Stomach smooth muscle (tissue), 2 donors: ENCODE measurements around the gene FRMD4B.

ENCODE experiments used
- H3K27ac ChIP-seq: one replicate; pipeline ENCODE4 v1.7.0; 2013; ENCODE audit warnings: mild to moderate bottlenecking, low read length, inconsistent platforms
- H3K27me3 ChIP-seq, 2 donors: one replicate each; pipeline ENCODE4 v1.7.0; 2013; ENCODE audit warnings: low read length in 2 of 2; ENCODE audit not compliant: insufficient read depth in 2 of 2, control insufficient read depth in 1 of 2
- H3K36me3 ChIP-seq, 2 donors: one replicate each; pipeline ENCODE4 v1.7.0; 2013; ENCODE audit warnings: low read length in 2 of 2; ENCODE audit not compliant: control insufficient read depth in 2 of 2, insufficient read depth in 2 of 2
- H3K4me1 ChIP-seq: one replicate; pipeline ENCODE4 v1.7.0; 2013; ENCODE audit warnings: low read length; ENCODE audit not compliant: control insufficient read depth, insufficient read depth
- H3K4me3 ChIP-seq, 2 donors: one replicate each; pipeline ENCODE4 v1.7.0; 2013; ENCODE audit warnings: low read length in 2 of 2
- H3K9ac ChIP-seq, 2 donors: one replicate each; pipeline ENCODE4 v1.7.0; 2013; ENCODE audit warnings: low read length in 2 of 2, mild to moderate bottlenecking in 1 of 2
- H3K9me3 ChIP-seq, 2 donors: one replicate each; pipeline ENCODE4 v1.7.0; 2013; ENCODE audit warnings: low read length in 2 of 2; ENCODE audit not compliant: control insufficient read depth in 2 of 2
- donor health status: healthy.
- donor health status: Pancreatic carcinoma.

Gene FRMD4B

DNA sequence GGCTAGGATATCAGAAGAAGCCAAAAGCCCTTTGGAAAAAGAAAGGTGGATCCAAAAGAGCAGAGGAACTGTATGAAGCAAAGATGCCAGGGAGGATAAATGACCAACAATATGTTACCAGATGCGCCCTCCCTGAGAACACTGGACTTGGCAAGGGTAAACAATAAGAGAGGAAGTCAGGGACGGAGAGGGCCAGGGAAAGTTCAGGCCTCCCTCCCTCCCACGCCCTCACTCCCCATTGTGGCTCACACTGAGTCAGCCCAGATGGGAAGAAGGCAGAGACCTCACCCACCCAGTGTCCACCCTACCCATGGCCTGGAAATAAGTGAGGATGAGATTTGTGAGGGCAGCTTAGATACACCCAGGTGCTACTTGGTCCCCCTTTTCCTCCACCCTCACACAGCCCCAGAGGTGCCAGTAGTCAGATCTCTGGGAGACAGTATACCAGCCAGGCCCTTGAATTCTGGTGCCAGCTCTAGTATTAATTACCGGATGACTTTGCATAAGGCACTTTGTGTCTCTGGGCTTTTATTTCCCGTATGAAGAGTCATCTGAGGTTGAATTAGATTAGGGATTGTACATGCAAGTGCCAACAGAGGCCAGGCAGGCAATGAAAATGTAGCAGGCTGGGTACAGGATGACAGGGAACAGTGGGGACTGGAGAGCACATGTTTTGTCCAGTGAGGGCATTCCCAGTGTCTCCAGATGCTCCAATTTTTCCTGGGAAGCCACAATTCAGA is 35.1 kb upstream of the FRMD4B start:
- Histone ChIP-seq H3K9me3 (no peaks in the 10 kb centered on the region), H3K27me3 (peaks cover 0 to 2% of the 10 kb centered on the region in 2 donors), H3K4me1 (no peaks in the 10 kb centered on the region), H3K27ac (no peak overlapping the region), H3K36me3 (no peaks in the 10 kb centered on the region), H3K4me3 (no peak overlapping the region), H3K9ac (no peak overlapping the region)

DNA sequence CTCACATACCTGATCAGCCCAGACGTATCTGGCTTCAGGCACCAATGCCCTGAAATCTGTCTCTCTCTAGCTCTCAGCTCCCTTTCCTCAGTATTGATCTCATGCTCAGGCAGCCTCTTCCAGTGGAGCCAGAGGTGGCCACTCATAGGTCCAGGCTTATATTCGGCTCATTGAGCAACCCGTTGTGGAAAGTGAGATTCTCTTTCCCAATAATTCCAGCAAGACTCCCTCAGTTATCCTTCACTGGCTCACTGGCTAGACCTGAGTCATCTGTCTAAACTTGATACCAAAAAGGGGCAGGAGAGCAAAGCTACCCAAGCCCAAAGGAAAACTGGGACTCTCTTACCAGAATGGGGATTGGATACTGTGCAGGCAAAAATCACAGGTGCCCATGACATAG is 33.4 kb upstream of the FRMD4B start:
- no peak overlapping the region for H3K27ac ChIP-seq
- H3K4me3 ChIP-seq, result no peak overlapping the region
- no peak overlapping the region for H3K9ac ChIP-seq
- H3K4me1 ChIP-seq, result no peaks in the 10 kb centered on the region
- H3K36me3 ChIP-seq, result no peaks in the 10 kb centered on the region
- H3K9me3 ChIP-seq, result no peaks in the 10 kb centered on the region
- peaks cover 0 to 2% of the 10 kb centered on the region in 2 donors for H3K27me3 ChIP-seq

DNA sequence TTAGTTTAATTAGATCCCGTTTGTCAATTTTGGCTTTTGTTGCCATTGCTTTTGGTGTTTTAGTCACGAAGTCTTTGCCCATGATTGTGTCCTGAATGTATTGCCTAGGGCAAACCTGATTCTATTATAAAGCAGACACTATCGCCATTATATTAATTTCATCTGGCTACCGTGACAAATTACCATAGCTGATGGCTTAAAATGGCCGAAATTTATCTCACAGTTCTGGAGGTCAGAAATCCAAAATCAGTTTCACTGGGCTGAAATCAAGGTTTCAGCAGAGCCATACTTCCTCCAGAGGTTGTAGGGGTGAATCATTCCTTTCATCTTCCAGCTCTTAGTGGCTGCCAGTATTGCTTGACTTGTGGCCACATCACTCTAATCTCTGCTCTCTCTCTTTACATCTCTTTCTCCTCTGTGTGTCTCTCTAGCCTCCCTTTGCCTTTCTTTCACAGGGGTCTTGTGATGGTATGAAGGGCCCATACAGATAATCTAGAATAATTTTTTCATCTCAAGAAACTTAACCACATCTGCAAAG is 31.7 kb upstream of the FRMD4B start:
- H3K9me3 ChIP-seq, result no peaks in the 10 kb centered on the region
- H3K27ac ChIP-seq, result no peak overlapping the region
- no peaks in the 10 kb centered on the region for H3K4me1 ChIP-seq
- no peaks in the 10 kb centered on the region for H3K36me3 ChIP-seq
- H3K4me3 ChIP-seq, result no peak overlapping the region
- H3K9ac ChIP-seq, result no peak overlapping the region
- H3K27me3 ChIP-seq, result peaks cover 0 to 2% of the 10 kb centered on the region in 2 donors

DNA sequence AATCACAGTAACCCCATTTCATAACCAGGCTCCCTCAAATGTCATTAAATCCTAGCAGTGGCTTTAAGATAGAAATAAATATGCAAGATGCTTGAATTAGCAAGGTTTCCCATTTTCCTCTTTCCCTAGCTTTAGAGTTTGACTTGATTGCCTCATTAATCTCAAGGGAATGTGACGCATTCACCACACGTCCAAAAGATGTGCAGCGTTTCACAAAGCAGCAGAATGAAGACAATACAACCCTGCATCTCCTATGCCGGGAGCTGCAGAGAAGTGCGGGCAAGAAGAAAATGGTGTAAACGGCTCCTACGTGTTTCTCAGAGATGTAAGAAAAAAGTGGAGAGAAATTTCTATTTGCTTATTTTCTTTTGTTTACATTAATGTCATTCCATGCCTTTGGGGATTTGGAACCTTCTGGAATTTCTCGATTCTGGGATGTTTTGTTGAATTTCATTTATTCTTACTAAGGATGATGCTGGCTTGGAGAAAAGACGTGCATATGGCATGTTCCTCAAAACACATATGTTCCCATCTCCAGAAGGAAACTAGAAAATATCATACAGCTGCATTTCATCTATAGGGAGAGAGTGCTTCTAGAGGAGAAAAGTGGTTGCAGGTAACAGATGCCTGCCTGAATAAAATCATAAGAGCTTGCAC is 27.8 kb upstream of the FRMD4B start:
- Histone ChIP-seq H3K27ac (no peak overlapping the region), H3K27me3 (no peaks in the 10 kb centered on the region), H3K9ac (no peak overlapping the region), H3K9me3 (no peaks in the 10 kb centered on the region), H3K4me1 (no peaks in the 10 kb centered on the region), H3K36me3 (no peaks in the 10 kb centered on the region), H3K4me3 (no peak overlapping the region)

DNA sequence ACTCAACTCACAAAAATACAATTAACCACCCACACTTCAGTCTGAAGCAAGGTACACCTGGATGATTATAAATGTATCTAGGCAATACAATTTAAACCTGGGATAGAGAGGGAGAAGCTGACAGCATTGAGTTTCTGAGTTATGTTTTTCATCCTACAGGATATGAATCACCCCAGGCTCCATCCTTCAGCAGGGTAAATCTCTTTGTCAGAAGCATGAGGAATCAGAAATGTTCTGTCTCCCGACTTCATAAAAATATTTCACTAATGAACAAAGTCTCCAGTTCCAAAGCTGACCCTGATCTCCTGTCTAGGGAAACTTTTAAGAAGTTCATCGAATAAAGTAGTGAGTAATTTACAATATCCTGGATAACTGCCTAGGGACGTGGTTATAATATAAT is 25.5 kb upstream of the FRMD4B start:
- H3K27me3 ChIP-seq, result no peaks in the 10 kb centered on the region
- H3K4me3 ChIP-seq, result no peak overlapping the region
- H3K9ac ChIP-seq, result no peak overlapping the region
- no peaks in the 10 kb centered on the region for H3K36me3 ChIP-seq
- no peaks in the 10 kb centered on the region for H3K4me1 ChIP-seq
- H3K27ac ChIP-seq, result no peak overlapping the region
- H3K9me3 ChIP-seq, result no peaks in the 10 kb centered on the region

DNA sequence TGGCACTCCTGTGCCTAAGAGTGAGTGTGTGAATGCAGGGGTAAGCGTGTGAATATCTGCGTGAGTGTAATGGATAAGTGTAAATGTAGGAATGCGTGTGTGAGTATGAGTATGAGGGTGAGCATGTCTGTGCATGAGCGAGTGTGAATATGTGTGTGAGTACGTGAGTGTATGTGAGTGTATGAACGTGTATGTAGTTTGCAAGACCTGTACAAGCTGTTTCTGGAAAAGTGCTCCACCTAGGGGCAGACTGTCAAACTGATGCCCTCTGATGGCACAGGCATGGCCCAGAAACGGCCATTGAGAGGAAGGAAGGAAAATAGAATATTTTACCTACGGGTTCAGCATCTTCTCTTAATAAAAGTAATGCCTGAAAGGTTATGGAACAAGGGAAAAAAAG is 24.4 kb upstream of the FRMD4B start:
- H3K4me3 ChIP-seq, result peak overlapping the region in 1 of 2 donors; percentile 35

DNA sequence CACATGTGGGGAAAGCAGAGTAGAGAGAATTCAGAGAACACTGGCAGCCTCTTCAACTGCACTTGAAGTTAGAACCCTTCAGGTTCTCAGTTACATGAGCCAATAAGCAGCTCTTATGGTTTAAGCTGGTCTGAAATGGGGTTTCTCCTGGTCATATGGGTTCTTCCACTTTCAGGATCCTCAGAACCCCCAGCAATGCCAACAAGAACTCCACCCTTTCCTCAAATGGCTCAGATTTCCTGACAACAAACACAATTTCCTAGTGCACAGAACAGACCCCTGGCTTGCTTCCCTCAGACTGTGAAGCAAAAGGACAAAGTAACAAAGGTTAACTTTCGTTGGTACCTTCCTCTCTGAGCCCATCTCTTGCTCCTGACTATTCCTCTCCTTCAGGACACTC is 23.9 kb upstream of the FRMD4B start:
- Histone ChIP-seq H3K9me3 (no peaks in the 10 kb centered on the region), H3K4me3 (peak overlapping the region in 1 of 2 donors; percentile 35), H3K9ac (no peak overlapping the region), H3K4me1 (no peaks in the 10 kb centered on the region), H3K36me3 (no peaks in the 10 kb centered on the region), H3K27me3 (no peaks in the 10 kb centered on the region), H3K27ac (peak overlapping the region; percentile 11)

More for the DNA sequence above, 24.4 kb upstream of the FRMD4B start:
- no peaks in the 10 kb centered on the region for H3K27me3 ChIP-seq
- no peak overlapping the region for H3K9ac ChIP-seq
- H3K4me1 ChIP-seq, result no peaks in the 10 kb centered on the region
- H3K36me3 ChIP-seq, result no peaks in the 10 kb centered on the region
- H3K27ac ChIP-seq, result no peak overlapping the region
- H3K9me3 ChIP-seq, result no peaks in the 10 kb centered on the region

DNA sequence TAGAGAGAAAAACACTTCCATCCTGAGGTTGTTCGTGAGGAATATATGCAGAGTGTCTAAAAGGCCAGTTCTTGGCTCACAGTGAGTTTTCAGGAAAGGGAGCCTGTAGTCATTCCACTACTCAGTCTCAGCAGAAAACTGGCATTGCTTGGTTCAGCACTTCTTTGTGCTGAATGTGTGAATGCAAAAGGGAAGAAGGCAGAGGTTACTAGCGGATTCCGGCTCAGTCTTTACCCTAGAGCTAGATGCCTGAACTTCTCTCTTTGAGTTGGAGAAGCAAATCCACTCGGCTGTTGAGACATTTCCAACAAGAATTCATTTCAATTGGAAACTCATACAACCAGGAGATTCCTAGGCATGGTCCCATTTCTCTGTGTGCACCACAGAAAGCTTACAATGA is 23.1 kb upstream of the FRMD4B start:
- H3K4me1 ChIP-seq, result no peaks in the 10 kb centered on the region
- no peaks in the 10 kb centered on the region for H3K27me3 ChIP-seq
- H3K36me3 ChIP-seq, result no peaks in the 10 kb centered on the region
- H3K9me3 ChIP-seq, result peaks cover 0 to 2% of the 10 kb centered on the region in 2 donors
- peak overlapping the region; percentile 11 for H3K27ac ChIP-seq
- H3K9ac ChIP-seq, result no peak overlapping the region
- no peak overlapping the region for H3K4me3 ChIP-seq

DNA sequence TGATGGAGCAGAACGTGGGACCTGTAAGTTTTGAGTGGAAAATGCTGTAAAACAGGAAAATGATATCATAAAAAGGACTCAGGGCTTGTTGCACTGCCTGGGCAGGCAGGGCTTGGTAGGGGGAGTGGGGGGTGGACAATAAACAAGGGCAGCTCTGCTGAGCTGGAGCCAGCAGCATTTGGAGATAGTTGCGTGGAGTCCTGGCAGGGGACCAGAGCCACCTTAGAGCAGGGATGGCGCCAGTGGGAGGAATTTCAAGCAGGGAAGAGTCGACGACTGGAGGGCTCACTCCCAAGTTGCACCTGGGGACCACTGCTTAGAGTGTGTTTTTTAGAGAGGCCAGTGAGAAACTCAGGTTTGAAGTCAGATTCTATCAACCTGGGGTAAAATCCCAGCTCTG is 22.7 kb upstream of the FRMD4B start:
- Histone ChIP-seq H3K4me3 (no peak overlapping the region), H3K4me1 (no peaks in the 10 kb centered on the region), H3K27ac (no peak overlapping the region), H3K9me3 (peaks cover 0 to 2% of the 10 kb centered on the region in 2 donors), H3K27me3 (no peaks in the 10 kb centered on the region), H3K9ac (no peak overlapping the region), H3K36me3 (no peaks in the 10 kb centered on the region)

DNA sequence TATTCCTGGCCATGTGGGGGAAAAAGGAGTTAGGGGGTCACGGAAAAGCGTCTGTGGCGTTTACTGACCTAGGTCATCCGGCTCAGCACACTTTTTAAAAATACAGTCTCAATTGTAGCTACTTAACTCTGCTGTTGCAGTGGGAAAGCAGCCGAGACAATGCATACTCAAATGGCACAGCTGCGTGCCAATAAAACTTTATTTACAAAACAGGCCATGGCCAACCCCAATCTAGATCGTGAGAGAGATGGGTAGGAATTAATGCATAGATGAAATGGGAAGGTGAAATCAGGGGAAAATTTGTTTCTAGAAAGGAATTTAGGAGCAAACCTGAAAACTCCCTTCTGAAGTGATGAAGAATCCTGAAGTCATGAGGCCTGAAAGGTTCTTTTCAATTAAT is 22.0 kb upstream of the FRMD4B start:
- H3K27me3 ChIP-seq, result no peaks in the 10 kb centered on the region
- peaks cover 0 to 2% of the 10 kb centered on the region in 2 donors for H3K9me3 ChIP-seq
- H3K4me1 ChIP-seq, result no peaks in the 10 kb centered on the region
- no peaks in the 10 kb centered on the region for H3K36me3 ChIP-seq
- H3K27ac ChIP-seq, result no peak overlapping the region
- H3K4me3 ChIP-seq, result no peak overlapping the region
- no peak overlapping the region for H3K9ac ChIP-seq

DNA sequence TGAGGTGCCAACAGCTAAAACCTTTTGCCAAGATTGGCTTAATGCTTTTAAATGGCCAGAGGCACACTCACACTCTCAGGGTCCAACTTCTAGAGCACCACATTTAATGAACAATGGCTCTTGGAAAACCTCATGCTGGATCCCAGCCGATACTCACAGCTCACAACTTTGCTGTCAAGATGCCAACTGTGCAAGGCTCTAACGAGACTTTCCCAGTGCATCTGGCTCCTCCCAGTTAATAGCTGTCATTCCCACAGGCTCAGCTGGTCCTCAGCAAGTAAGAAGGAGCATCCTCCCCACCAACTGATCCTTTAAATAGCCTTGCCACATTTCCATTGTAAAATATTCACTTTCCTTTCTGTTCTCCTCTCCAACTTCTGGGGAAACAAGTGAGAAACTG is 20.3 kb upstream of the FRMD4B start:
- Histone ChIP-seq H3K4me1 (no peaks in the 10 kb centered on the region), H3K9me3 (peaks cover 0 to 2% of the 10 kb centered on the region in 2 donors), H3K27ac (no peak overlapping the region)

More for the DNA sequence above, 20.3 kb upstream of the FRMD4B start:
- no peak overlapping the region for H3K4me3 ChIP-seq
- H3K36me3 ChIP-seq, result no peaks in the 10 kb centered on the region
- H3K27me3 ChIP-seq, result no peaks in the 10 kb centered on the region
- H3K9ac ChIP-seq, result no peak overlapping the region
